ENCODE results near the gene UCK2. TPM values are rescaled to one million over a fixed set of nuclear protein-coding genes. Genes with fewer than 3 reads are reported as not detected.

The UCK2 gene
- total RNA-seq, 2 donors from 2014 or later: 65.8 to 73.6 TPM

DNA sequence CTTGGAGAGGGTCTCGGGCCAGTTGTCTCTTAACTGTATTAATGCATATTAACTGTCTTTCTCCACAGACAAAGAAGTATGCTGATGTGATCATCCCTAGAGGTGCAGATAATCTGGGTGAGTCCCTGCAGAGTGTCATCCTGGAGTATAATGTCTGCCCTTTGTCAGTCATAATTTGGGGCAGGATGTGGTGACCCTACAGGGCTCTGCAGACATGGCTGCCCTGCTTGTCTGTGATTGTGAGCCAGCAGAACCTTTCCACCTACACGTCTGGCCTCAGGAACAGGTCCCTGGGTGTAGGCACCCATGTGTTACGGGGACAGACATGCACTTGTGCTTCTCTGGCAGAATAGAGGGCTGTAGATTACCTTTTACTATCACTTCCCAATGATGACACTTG lies 78.4 kb downstream of the UCK2 start:
- Histone ChIP-seq H3K4me1 (ENCODE audit: control insufficient read depth, insufficient read depth, low read length) (peaks cover 12% of the 10 kb centered on the region), H3K36me3 (ENCODE audit: control insufficient read depth, insufficient read depth, low read length) (peaks cover 82% of the 10 kb centered on the region), H3K9me3 (ENCODE audit: control insufficient read depth, low read length) (no peaks in the 10 kb centered on the region), H3K27ac (ENCODE audit: low read depth, low read length) (no peak overlapping the region), H3K4me3 (ENCODE audit: low read length) (no peak overlapping the region), H3K27me3 (ENCODE audit: control insufficient read depth, insufficient read depth, low read length, poor library complexity, severe bottlenecking) (no peaks in the 10 kb centered on the region), H3K9ac (ENCODE audit: extremely low read depth, low read length, poor library complexity, severe bottlenecking) (no peak overlapping the region)
- TF ChIP-seq, protein P1, sequence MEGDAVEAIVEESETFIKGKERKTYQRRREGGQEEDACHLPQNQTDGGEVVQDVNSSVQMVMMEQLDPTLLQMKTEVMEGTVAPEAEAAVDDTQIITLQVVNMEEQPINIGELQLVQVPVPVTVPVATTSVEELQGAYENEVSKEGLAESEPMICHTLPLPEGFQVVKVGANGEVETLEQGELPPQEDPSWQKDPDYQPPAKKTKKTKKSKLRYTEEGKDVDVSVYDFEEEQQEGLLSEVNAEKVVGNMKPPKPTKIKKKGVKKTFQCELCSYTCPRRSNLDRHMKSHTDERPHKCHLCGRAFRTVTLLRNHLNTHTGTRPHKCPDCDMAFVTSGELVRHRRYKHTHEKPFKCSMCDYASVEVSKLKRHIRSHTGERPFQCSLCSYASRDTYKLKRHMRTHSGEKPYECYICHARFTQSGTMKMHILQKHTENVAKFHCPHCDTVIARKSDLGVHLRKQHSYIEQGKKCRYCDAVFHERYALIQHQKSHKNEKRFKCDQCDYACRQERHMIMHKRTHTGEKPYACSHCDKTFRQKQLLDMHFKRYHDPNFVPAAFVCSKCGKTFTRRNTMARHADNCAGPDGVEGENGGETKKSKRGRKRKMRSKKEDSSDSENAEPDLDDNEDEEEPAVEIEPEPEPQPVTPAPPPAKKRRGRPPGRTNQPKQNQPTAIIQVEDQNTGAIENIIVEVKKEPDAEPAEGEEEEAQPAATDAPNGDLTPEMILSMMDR (conservative IDR thresholded peaks at IDR 0.05): no peak
- no peak overlapping the region for H3K27ac Mint-ChIP-seq
- WGBS, 2 experiments (ENCODE audit: insufficient coverage in 1 of 2, insufficient read length in 1 of 2): 90 to 92% methylated on average over 2 to 3 of the region's 3 CpGs
- H3K4me1 Mint-ChIP-seq: peaks cover 21% of the 10 kb centered on the region
- H3K4me3 Mint-ChIP-seq: no peak overlapping the region
- H3K9me3 Mint-ChIP-seq: no peaks in the 10 kb centered on the region
- H3K36me3 Mint-ChIP-seq (ENCODE audit: low read depth): peaks cover 64% of the 10 kb centered on the region
- DNase-seq: peak; percentile 29
- H3K27me3 Mint-ChIP-seq (ENCODE audit: insufficient read depth): no peaks in the 10 kb centered on the region

- peaks cover 59% of the 10 kb centered on the region for H3K36me3 Mint-ChIP-seq (ENCODE audit: low read depth)
- no peaks in the 10 kb centered on the region for H3K9me3 Mint-ChIP-seq
- WGBS, 2 experiments (ENCODE audit: insufficient coverage in 1 of 2, insufficient read length in 1 of 2): 74 to 75% methylated on average over 4 to 13 of the region's 13 CpGs
- H3K27ac Mint-ChIP-seq: peak overlapping the region; percentile 57
- peaks cover 83% of the 10 kb centered on the region for H3K36me3 ChIP-seq (ENCODE audit: control insufficient read depth, insufficient read depth, low read length)
- H3K9ac ChIP-seq (ENCODE audit: extremely low read depth, low read length, poor library complexity, severe bottlenecking): no peak overlapping the region
- no peak overlapping the region for H3K4me3 ChIP-seq (ENCODE audit: low read length)
- TF ChIP-seq, protein P1 (conservative IDR thresholded peaks at IDR 0.05): no peak
- no peak overlapping the region for H3K27ac ChIP-seq (ENCODE audit: low read depth, low read length)
- H3K4me3 Mint-ChIP-seq: peak overlapping the region; percentile 28
- H3K27me3 ChIP-seq (ENCODE audit: control insufficient read depth, insufficient read depth, low read length, poor library complexity, severe bottlenecking): no peaks in the 10 kb centered on the region
- no peaks in the 10 kb centered on the region for H3K27me3 Mint-ChIP-seq (ENCODE audit: insufficient read depth)
- no peaks in the 10 kb centered on the region for H3K9me3 ChIP-seq (ENCODE audit: control insufficient read depth, low read length)
- peaks cover 7% of the 10 kb centered on the region for H3K4me1 ChIP-seq (ENCODE audit: control insufficient read depth, insufficient read depth, low read length)
- DNase-seq: peak; percentile 55
- peaks cover 13% of the 10 kb centered on the region for H3K4me1 Mint-ChIP-seq
These were observed 79.9 kb downstream of the UCK2 start for GRCh38 chr1:165907256-165907857.

DNA sequence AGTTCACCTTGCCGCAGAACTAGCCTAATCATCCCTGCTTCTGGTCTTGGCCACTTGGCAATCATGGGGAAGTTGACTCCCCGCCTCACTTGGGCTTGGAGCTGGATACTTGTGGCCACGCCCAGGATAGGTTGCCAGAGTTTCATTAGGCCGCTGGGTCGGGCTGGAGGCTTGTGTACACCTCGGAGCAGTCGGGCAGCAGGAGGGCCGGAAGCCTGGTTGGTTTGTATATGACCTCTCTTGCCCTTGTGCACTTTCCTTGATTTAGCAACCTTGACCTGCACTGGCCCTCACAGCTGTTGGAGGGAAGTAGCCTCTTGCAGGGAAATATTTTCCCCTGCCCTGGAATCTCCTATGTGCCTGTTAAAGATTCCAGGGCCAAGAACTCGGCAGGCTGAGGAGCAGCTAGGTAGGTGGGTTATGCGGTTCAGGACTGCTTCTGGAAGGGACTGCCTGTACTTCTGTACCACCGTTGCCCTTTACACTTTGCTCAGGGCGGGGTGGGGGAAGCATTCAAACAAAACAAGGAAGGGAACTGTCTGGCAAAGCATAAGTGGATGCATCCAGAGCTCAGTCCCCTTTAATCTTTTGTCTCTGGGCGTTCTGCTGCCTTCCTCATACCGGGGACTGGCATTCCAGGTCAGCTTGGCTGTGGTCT lies 83.5 kb downstream of the UCK2 start:
- Mint-ChIP-seq H3K36me3 (ENCODE audit: low read depth) (peaks cover 35% of the 10 kb centered on the region), H3K27ac (peak overlapping the region; percentile 52), H3K4me3 (no peak overlapping the region), H3K9me3 (no peaks in the 10 kb centered on the region), H3K27me3 (ENCODE audit: insufficient read depth) (no peaks in the 10 kb centered on the region), H3K4me1 (peaks cover 15% of the 10 kb centered on the region)
- no peak overlapping the region for H3K4me3 ChIP-seq (ENCODE audit: low read length)
- H3K9ac ChIP-seq (ENCODE audit: extremely low read depth, low read length, poor library complexity, severe bottlenecking): no peak overlapping the region
- 92 to 95% methylated on average over 10 to 14 of the region's 14 CpGs for WGBS, 2 experiments (ENCODE audit: insufficient coverage in 1 of 2, insufficient read length in 1 of 2)
- no peaks in the 10 kb centered on the region for H3K9me3 ChIP-seq (ENCODE audit: control insufficient read depth, low read length)
- no peak overlapping the region for H3K27ac ChIP-seq (ENCODE audit: low read depth, low read length)
- H3K27me3 ChIP-seq (ENCODE audit: control insufficient read depth, insufficient read depth, low read length, poor library complexity, severe bottlenecking): no peaks in the 10 kb centered on the region
- TF ChIP-seq, protein P1 (conservative IDR thresholded peaks at IDR 0.05): no peak
- H3K4me1 ChIP-seq (ENCODE audit: control insufficient read depth, insufficient read depth, low read length): peaks cover 7% of the 10 kb centered on the region
- H3K36me3 ChIP-seq (ENCODE audit: control insufficient read depth, insufficient read depth, low read length): peaks cover 50% of the 10 kb centered on the region
- peak; percentile 49 for DNase-seq

Measured in endodermal cell (in vitro differentiated cells).